GM19452 (cell line): ENCODE measurements around the gene BMP8A.
"Not testable (repeated sequence)": the region's sequence is repeated elsewhere in the genome, so short reads cannot be mapped to it uniquely, and the experiment has no call there.

ENCODE experiments used
- ATAC-seq: cut with Tn5 transposase; IDR thresholded peaks from one replicate; pipeline ENCODE4 v1.9.1; 2021; ENCODE audit not compliant: unreplicated experiment

Gene BMP8A

GRCh38 chr1:39504436-39504835 lies 13.0 kb downstream of the BMP8A start:
- not testable (repeated sequence) for ATAC-seq

DNA sequence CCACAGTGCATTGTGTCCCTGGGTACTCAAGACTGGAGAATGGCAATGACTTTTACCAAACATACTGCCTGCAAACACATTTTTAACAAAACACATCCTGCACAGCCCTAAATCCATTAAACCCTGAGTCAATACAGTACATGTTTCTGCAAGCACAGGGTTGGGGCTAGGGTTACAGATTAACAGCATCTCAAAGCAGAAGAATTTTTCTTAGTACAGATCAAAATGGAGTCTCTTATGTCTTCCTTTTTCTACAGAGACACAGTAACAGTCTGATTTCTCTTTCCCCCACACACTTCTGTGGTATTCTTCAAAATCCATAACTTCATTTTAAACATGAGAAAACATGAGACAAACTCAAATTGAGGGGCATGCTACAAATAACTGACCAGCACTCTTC lies 13.9 kb downstream of the BMP8A start:
- no peak for ATAC-seq

GRCh38 chr1:39507230-39507928 lies 15.9 kb downstream of the BMP8A start:
- ATAC-seq: no peak

GRCh38 chr1:39508266-39508665 lies 16.8 kb downstream of the BMP8A start:
- no peak for ATAC-seq

DNA sequence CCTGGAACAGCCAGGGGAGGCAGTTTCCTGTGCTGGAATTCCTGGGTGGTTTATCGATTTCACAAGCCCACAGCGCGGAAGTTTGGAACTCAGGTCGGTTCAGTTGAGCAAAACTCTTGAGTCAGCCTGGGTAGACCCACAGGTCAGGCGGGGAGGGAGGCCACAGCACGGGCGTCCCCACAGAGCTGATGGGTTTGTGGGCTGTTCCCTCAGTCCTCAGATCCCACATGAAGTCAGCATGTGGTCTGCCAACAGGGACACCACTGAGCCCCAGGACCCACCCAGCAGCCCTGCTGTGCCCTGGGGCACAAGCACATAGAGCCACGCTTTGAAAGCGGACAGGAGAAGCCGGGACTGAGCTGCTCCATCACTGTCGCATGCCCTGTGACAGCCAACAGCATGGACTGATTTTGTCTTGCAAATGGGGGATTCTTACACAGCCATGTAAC lies 17.4 kb downstream of the BMP8A start:
- peak; percentile 21 for ATAC-seq

DNA sequence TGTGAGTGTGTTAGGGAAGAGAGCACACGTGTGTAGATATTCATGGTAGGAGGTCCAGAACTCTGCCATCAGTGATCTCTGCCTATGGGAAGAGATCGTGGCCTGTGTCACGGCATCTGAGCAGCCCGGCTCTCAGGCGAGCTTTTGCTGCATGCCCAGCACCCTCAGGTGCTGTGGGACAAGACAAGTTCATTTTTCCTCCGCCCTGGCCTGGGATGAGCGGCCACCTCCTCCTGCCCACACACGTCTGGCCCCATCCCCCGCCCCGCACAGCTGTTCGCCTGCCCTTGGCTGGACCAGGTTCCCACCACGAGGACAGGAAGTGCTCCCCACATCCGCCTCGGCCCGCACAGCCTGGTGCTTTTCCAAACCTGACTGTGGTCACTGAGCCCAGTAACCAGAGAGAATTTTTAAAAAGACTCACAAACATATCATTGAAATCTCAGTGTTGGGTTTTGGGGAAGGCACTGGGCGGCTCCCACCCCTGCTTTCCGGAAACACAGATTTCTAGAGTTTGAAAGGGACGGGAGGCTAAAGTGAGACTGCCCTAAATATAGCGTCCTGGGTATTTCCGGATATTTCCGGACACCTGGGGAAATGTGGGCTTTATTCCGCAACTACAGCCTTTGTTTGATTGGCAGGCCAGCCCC lies 18.0 kb downstream of the BMP8A start:
- peak; percentile 75 for ATAC-seq

DNA sequence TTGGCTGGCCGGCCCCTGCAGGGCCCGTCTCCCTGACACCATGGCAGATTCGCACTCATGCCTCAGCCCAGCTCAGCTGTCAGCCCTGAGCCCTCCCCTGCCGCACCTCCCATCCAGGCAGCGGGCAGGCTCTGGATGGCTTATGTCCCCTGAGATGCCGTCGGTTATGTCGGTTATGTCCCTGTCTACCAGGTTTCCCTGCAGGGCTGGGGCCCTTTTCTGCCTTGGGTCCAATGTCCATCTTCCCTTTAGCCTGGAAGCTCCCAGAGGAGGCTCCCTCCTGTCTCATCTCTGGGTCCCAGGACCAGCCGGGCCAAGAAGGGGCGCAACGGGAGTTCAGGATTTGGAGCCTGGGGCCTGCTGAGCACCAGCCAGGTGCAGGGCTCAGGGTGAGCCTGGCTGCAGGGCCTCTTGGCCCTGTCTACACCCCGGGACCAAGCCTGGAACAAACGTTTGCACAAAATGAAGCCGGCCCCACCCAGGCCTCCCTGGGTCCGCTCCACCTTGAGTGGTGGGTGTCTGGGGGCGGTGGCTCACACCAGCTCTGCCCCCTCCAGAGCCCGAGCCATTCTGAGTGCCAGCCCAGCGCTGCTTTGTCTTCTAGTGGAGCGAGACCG lies 19.2 kb downstream of the BMP8A start:
- ATAC-seq: not testable (repeated sequence)

DNA sequence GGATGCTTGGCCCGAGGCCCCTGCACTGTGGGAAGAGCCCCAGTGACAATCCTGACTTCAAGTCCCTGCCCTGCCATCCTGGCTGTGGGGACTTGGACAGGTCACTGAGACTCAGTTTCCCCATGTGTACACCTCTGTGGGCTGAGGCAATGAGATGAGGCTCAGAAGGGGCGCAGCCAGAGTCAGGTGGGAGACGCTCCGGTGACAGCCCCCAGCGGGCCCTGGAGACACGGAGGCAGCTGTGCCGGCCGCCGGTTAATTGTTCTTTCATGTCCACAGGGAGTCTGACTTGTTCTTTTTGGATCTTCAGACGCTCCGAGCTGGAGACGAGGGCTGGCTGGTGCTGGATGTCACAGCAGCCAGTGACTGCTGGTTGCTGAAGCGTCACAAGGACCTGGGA lies 20.0 kb downstream of the BMP8A start:
- not testable (repeated sequence) for ATAC-seq

GRCh38 chr1:39512234-39512847 lies 20.9 kb downstream of the BMP8A start:
- not testable (repeated sequence) for ATAC-seq

DNA sequence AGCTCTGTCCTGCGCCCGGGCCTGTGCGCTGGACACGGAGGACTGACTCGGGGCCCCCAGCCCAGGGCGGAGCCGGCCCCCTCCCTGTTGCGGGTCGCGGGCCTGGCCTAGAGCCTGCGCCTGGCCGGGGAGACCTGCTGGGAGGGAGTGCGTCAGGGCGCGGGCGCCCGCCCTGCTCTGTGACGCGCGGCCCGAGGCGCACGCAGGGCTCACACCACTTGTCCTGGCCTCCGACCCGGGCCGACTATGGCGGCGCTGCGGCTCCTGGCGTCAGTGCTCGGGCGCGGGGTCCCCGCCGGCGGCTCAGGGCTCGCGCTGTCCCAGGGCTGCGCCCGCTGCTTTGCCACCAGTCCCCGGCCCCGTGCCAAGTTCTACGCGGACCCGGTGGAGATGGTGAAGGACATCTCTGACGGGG lies 23.3 kb downstream of the BMP8A start:
- not testable (repeated sequence) for ATAC-seq

GRCh38 chr1:39515131-39516086 lies 24.0 kb downstream of the BMP8A start:
- ATAC-seq: not testable (repeated sequence)

GRCh38 chr1:39516841-39517240 lies 25.4 kb downstream of the BMP8A start:
- ATAC-seq: not testable (repeated sequence)

GRCh38 chr1:39517936-39518335 lies 26.5 kb downstream of the BMP8A start:
- not testable (repeated sequence) for ATAC-seq

GRCh38 chr1:39519376-39519775 lies 27.9 kb downstream of the BMP8A start:
- not testable (repeated sequence) for ATAC-seq

DNA sequence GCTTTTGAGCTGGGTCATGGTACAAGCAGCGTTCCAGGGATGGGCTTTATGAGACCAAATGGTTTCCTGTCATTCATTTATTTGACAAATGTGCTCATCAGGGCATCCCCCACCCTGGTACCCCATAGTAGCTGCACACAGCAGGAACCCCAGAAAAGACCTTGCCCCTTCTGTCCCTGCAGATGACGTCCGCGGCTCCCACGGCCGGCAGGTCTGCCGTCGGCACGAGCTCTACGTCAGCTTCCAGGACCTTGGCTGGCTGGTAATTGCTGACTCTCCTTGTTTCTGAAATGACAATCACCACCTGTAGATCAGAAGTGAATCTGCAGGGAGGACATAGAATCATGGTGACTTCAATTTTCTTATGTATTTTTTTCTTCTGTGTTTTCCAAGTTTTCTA lies 30.8 kb downstream of the BMP8A start:
- ATAC-seq: not testable (repeated sequence)

DNA sequence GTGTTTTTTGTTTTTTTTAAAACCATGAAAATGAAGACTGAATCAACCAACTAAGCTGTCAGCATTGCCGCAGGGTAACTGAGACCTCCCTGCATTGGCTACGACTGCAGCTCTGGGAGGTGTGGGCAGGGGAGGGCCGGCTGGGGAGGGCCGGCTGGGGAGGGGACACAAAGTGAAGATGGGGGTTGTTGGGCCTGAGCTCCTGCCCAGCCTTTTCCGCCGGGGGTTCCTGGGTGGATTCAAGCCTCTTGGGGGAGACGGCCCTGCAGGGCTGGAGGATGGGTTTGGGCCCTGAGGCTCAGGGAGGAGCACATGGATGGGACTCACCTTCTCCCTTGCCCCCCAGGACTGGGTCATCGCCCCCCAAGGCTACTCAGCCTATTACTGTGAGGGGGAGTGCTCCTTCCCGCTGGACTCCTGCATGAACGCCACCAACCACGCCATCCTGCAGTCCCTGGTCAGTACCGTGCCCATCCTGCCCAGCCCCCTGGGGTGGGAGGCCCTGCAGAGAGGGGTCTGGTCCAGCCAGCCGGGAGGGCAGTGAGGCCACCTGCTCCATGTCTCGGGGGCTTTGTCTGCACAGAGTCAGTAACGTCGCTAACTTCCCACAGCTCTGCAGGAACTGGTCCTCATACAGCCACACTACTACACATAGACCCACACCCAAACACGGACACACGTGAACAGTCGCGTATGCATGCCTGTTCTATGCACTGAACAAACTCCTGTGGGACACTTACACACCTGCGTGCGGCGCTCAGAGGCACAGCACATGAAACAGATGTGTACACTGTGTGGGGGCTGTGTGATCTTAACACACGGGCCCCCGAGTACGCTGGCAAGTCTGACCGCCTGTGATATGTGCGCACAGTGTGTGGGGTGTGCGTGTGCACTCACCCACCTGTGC lies 31.5 kb downstream of the BMP8A start:
- no peak for ATAC-seq

DNA sequence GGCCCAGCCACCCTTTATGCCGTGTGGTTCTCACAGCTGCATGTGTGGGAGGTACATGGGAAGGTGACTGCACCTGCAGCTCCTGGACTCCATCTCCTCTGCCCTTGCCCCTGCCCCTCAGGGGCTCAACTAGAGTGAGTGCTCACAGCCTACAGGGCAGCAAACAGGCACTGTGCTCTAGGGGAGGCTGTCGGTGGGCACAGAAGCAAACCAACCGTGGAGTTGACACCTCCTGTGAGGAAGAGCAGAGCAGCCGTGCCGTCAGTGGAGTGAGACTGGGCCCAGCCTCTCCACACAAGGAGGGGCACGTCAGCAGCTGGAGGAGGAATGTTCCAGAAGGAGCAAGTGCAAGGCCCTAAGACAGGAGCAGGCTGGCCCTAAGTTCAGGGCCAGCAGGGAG lies 32.7 kb downstream of the BMP8A start:
- no peak for ATAC-seq

- ATAC-seq: no peak
These were observed 33.3 kb downstream of the BMP8A start for GRCh38 chr1:39524591-39525365.
